Heart right ventricle (tissue), 16 donors: ENCODE measurements around the gene TRIM28. TPM values are rescaled to one million over a fixed set of nuclear protein-coding genes. Genes with fewer than 3 reads are reported as not detected.

Source experiments
- ATAC-seq, 8 donors: fragments of 200-7000 bp; cut with Tn5 transposase; one replicate each; pipeline ENCODE4 v1.9.1; 2020; ENCODE audit warnings: mild to moderate bottlenecking in 8 of 8, moderate library complexity in 8 of 8, moderate number of reproducible peaks in 1 of 8
- DNase-seq, 2 donors: peaks; one replicate each; pipeline ENCODE4 v3.0.0-alpha.2; 2020
- H3K27ac ChIP-seq, 10 donors: fragments of 200-600 bp; sonication (generic) in 2 of 10; one replicate each; pipeline versions ENCODE4 v1.5.0 to v1.8.0; 2020 to 2022; ENCODE audit warnings: mild to moderate bottlenecking in 3 of 10
- H3K27me3 ChIP-seq, 7 donors: fragments of 200-600 bp; one replicate each; pipeline ENCODE4 v1.8.0; 2021 to 2022; ENCODE audit warnings: mild to moderate bottlenecking in 2 of 7
- H3K36me3 ChIP-seq, 9 donors: fragments of 200-600 bp; sonication (generic) in 1 of 9; one replicate each; pipeline versions ENCODE4 v1.5.0 to v1.8.0; 2020 to 2022; ENCODE audit warnings: mild to moderate bottlenecking in 2 of 9
- H3K4me1 ChIP-seq, 9 donors: fragments of 200-600 bp; sonication (generic) in 1 of 9; one replicate each; pipeline versions ENCODE4 v1.5.0 to v1.8.0; 2020 to 2022; ENCODE audit warnings: mild to moderate bottlenecking in 4 of 9
- H3K4me3 ChIP-seq, 10 donors: fragments of 200-600 bp; sonication (generic) in 2 of 10; one replicate each; pipeline versions ENCODE4 v1.5.0 to v1.8.0; 2020 to 2022; ENCODE audit warnings: mild to moderate bottlenecking in 7 of 10, moderate library complexity in 2 of 10
- H3K9me3 ChIP-seq, 11 donors: fragments of 200-600 bp in 10 of 11; sonication (generic) in 2 of 11; one replicate each; pipeline versions ENCODE4 v1.5.0 to v1.8.0; 2013 to 2022; ENCODE audit warnings: mild to moderate bottlenecking in 2 of 11, control low read depth in 1 of 11, moderate library complexity in 1 of 11
- WGBS, 2 donors: extraction: QIAGEN DNeasy Blood & Tissue Kit; methylation state at CpG; one replicate each; pipeline ENCODE4 v1.1.7; 2013; ENCODE audit warnings: inconsistent platforms in 1 of 2; 5-methylcytosine and 5-hydroxymethylcytosine counted together
- intact Hi-C, 10 donors: fragments of 100-400 bp; cut with DNase I; formaldehyde crosslinking; loops; one replicate each; pipeline versions ENCODE4 v1.11.1 to v1.14.2; 2022
- polyA plus RNA-seq, 2 donors: library from polyadenylated mRNA; stranded (reverse); fragments of 200-250 nt; gene quantifications; one replicate each; pipeline ENCODE4 v1.2.3, GENCODE V29; 2013
- total RNA-seq, 10 donors: library from RNA; stranded (reverse); fragmentation: NEBNext Ultra II Directional in 3 of 10; extraction: Animal tissue kit (Norgen Biotek cat#: 25700) in 3 of 10; gene quantifications; one replicate each; pipeline versions ENCODE4 v1.2.1 to v1.2.4, GENCODE V29; 2021 to 2023
- TF ChIP-seq, protein P1 (sequence below), 9 donors: fragments of 200-600 bp; sonication (generic) in 2 of 9; IDR thresholded peaks; one replicate each; pipeline versions ENCODE4 v1.5.0 to v1.8.0; 2021 to 2022; ENCODE audit warnings: antibody characterized with exemption in 9 of 9, mild to moderate bottlenecking in 5 of 9, moderate library complexity in 1 of 9
- donor health status: Arrhythmogenic right ventricular cardiomyopathy.
- donor health status: ischemic (EF 13 %, LVEDD 7.1; RV severe dilation, severe dysfunction).
- donor health status: healthy with polysubstance abuse.
- donor health status: DM: no; HTN: yes; CAD: no.
- donor health status: DM: no; HTN: no; CAD: no.
- donor health status: ischemic (EF 25% LVEDD 6.9; RV normal size, moderate dysfunction).
- donor health status: ischemic (EF 25% LVEDD 5.7; RV mildly dilated, moderate dysfunction).
- donor health status: healthy.
- donor health status: DM: yes; HTN: yes; CAD: no.
- donor health status: Ischemic cardiomyopathy.
- donor health status: ischemic (EF 35%, LVEDD 5.7; RV mildly dilated, moderate dysfunction).
- donor health status: nonischemic (EF 11% LVEDD 7.7; RV severe dilation, severe dysfunction).
- donor health status: DM: yes; HTN: yes; CAD: no.
- donor health status: PGD.
- donor health status: ischemic (EF 29% LVEDD 5.4; RV normal size, mild dysfunction).
- donor health status: nonischemic (EF 23%, LVEDD 6.1; RV moderate dilation, normal function).

TRIM28 gene
- total and polyA plus RNA-seq, 12 donors = 105 to 163 (median 142) TPM

DNA sequence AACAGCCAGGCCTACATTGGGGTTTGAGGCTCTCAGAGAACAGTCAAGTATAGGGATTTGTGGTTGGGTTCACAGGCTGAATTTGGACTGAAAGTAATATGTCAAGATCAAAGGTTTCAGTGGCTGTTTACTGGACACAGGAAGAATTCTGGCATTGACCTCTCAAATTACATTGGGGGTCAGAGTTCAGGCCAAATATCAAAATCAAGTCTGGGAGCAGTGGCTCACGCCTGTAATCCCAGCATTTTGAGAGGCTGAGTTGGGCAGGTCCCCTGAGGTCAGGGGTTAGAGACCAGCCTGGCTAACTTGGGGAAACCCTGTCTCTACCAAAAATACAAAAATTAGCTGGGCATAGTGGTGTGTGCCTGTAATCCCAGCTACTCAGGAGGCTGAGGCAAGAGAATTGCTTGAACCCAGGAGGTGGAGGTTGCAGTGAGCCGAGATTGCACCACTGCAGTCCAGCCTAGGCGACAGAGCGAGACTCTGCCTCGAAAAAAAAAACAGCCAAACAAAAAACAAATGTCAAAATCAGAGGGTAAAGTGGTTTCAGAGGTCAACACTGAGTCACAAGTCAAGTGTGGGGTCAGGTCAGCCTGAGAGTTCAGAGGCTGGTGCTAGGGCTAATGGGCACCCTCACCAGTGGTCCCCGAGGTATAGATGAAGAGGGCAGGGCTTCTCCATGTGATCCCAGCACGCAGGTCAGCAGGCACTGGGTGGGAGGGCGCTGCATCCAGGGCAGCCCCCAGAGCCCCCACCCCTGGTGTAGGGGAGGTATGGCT lies 33.6 kb upstream of the TRIM28 start:
- WGBS, 2 donors = 81 to 82% methylated on average over 8 of the region's 8 CpGs
- no peak overlapping the region for H3K4me3 ChIP-seq
- TF ChIP-seq, protein P1, sequence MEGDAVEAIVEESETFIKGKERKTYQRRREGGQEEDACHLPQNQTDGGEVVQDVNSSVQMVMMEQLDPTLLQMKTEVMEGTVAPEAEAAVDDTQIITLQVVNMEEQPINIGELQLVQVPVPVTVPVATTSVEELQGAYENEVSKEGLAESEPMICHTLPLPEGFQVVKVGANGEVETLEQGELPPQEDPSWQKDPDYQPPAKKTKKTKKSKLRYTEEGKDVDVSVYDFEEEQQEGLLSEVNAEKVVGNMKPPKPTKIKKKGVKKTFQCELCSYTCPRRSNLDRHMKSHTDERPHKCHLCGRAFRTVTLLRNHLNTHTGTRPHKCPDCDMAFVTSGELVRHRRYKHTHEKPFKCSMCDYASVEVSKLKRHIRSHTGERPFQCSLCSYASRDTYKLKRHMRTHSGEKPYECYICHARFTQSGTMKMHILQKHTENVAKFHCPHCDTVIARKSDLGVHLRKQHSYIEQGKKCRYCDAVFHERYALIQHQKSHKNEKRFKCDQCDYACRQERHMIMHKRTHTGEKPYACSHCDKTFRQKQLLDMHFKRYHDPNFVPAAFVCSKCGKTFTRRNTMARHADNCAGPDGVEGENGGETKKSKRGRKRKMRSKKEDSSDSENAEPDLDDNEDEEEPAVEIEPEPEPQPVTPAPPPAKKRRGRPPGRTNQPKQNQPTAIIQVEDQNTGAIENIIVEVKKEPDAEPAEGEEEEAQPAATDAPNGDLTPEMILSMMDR (IDR thresholded peaks at IDR 0.05) = no peak
- ATAC-seq (no peak), DNase-seq (no peak)
- intact Hi-C loops = no loop called here
- H3K27ac ChIP-seq = no peak overlapping the region
- peaks cover 0 to 10% (median 0%) of the 10 kb centered on the region in 11 donors for H3K9me3 ChIP-seq
- no peaks in the 10 kb centered on the region for H3K27me3 ChIP-seq
- peaks cover 0 to 8% (median 0%) of the 10 kb centered on the region in 9 donors for H3K36me3 ChIP-seq
- peaks cover 0 to 19% (median 13%) of the 10 kb centered on the region in 9 donors for H3K4me1 ChIP-seq

DNA sequence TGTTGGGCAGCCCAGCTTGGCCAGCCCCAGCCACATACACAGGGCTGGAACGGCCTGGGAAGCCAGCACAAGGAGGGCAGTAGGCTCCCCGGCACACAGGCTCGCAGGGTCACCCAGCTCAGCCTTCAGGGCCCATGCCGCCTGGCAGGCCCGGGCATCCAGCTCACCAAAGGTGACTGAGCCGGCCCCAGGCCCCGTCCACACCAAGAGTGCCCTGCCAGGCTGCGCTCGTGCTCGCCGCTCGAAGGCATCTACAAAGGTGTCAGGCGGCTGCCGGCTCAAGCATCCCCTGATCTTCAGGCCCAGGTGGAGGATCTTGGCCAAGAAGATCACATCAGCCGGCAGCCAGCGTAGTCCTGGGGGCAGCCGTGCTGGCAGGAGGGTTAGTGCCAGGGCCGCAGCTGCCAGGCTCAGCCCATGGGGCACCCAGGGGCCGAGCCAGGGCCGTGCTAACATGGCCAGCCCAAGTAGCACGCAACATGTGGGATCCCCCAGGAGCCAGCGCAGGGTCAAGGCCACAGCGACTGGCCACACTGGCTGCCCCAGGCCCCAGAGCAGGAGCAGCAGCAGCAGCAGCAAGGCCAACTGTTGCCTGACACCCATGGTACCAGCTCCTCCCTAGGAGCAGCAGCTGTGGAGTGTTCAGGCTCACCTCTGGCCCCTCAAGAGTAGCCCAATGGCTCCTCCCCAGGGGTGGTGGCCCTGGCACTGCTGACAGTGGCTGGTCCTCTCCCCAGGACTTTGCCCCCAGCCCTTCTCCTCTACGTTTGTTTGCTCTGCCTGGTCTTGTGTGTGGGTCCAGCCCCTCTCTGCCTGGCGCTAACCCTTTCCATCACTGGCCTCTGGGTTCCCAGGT lies 32.3 kb upstream of the TRIM28 start, which contains the start of gene SLC27A5:
Gene SLC27A5 (minus strand): TSS at position 640 of the 856 bp plus-strand sequence. CDS start 37 bp downstream, at position 603.
- no peak within 1 kb of the TSS for H3K27ac ChIP-seq
- peaks cover 3 to 30% (median 19%) of the 10 kb centered on the region in 9 donors for H3K4me1 ChIP-seq
- no peak for DNase-seq
- peaks cover 0 to 10% (median 0%) of the 10 kb centered on the region in 11 donors for H3K9me3 ChIP-seq
- no peaks in the 10 kb centered on the region for H3K27me3 ChIP-seq
- H3K36me3 ChIP-seq = peaks cover 0 to 22% (median 8%) of the 10 kb centered on the region in 9 donors
- no peak within 1 kb of the TSS for H3K4me3 ChIP-seq
- 89 to 90% methylated on average over 25 of the region's 25 CpGs for WGBS, 2 donors
- TF ChIP-seq, protein P1 (IDR thresholded peaks at IDR 0.05) = no peak
- intact Hi-C loops = no loop called here
- no peak for ATAC-seq

DNA sequence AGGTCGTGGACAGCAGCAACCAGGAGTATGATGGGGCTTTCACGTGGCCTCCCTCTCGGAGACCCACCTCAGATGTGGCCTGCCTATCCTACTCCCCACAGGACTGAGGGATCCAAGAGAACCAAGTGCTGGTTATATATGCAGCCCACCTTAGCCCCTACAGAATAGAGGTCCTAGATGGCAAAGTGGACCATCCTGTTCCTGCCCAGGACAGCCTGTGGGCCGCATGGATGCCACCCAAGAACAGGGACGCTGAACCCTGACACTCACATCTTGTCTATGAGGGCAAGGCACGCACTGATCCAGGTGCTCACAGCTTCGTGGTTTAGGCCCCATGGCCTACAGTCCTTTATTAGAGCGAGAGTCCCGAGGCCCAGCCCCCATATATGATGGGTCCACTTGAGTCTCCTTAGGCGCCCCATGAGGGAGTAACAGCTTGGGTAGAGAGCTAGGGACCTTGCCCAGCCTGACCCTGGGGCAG lies 30.6 kb upstream of the TRIM28 start:
- DNase-seq = no peak
- Histone ChIP-seq H3K36me3 (peaks cover 0 to 32% (median 16%) of the 10 kb centered on the region in 9 donors), H3K4me1 (peaks cover 7 to 47% (median 33%) of the 10 kb centered on the region in 9 donors), H3K9me3 (no peaks in the 10 kb centered on the region), H3K27ac (peak overlapping the region in 6 of 10 donors; percentile 21 to 72 (median 46)), H3K4me3 (no peak overlapping the region), H3K27me3 (no peaks in the 10 kb centered on the region)
- peak in 3 of 8 donors; percentile 10 to 12 (median 10) for ATAC-seq
- WGBS, 2 donors = 85 to 86% methylated on average over 10 of the region's 10 CpGs
- intact Hi-C loops = no loop called here
- TF ChIP-seq, protein P1 (IDR thresholded peaks at IDR 0.05) = no peak
